HG03097 (cell line): ENCODE data around the gene ZNF366.

Experiments
- ATAC-seq: cut with Tn5 transposase; IDR thresholded peaks from one replicate; pipeline ENCODE4 v1.9.1; 2021; ENCODE audit not compliant: unreplicated experiment, low FRiP score

ZNF366 gene

DNA sequence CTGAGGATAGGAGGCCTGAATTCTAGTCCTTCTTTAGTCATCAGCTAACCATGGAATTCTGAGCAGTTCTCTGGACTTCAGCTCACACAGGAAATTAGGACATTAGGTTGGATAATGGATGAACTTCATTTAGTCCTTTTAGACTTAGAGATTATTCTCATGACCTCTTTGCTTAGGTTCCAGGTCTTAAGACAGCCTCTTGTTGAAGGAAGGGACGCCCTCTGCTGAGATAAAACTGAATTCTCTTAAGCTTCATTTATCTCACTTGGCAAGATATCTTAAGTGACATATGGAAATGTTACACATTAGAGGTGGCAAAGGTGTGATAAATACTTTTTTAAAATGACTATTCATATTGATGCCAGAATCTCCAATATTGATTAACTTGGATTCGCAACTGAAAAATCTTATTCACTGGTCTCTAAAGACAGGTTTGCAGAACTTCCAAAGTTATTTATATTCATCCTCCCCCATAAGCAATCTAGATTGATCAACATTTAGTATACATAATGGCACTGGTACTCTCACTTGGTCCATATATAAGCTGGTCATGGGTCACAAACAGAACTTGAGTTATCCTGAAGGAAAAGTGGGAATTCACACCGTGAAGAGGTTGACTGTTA is 16.9 kb upstream of the ZNF366 start:
- no peak for ATAC-seq

DNA sequence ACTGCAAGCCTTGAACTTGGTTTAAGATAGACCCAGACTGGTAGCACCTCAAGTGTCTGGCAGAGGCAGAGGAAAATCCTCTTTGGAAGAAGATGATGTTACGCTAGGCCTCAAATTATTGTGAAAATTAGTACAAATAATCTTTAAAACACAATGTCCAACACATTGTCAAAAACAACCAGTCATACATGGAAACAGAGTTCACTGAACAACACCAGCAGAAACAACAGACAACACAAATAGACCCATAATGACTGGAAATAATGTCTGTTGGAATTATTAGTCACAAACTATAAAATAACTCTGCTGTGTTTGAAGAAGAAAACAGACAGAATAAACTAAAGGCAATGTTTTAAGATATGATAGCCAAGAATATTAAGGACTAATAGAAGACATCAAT is 15.4 kb upstream of the ZNF366 start:
- ATAC-seq = no peak

DNA sequence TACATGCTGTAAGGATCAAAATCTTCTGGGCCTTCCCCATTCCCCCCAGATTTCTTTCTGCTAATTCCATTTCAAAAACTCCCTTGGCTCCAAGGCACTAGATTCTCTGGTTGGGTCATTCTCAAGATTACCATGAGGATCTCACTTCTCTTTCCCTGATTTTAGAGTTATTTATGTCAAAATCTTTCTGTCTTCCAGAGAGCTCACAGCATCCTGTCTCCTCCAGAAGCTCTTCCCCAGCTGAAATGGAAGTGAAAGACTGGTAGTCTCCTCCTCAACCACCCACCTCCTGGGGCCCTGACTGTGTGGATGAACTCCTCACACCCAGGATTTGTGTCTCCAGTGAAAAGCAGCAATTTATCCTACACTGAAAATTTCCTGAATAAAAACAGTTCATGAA is 11.9 kb upstream of the ZNF366 start:
- ATAC-seq = no peak

GRCh38 chr5:72518001-72518683 is 10.9 kb upstream of the ZNF366 start:
- no peak for ATAC-seq

- no peak for ATAC-seq
These were observed 9.7 kb upstream of the ZNF366 start for GRCh38 chr5:72516916-72517315.

GRCh38 chr5:72515211-72515610 is 8.0 kb upstream of the ZNF366 start:
- ATAC-seq = no peak

GRCh38 chr5:72512593-72512860 is 5.3 kb upstream of the ZNF366 start:
- ATAC-seq = no peak

GRCh38 chr5:72511774-72512592 is 4.8 kb upstream of the ZNF366 start:
- ATAC-seq = no peak

DNA sequence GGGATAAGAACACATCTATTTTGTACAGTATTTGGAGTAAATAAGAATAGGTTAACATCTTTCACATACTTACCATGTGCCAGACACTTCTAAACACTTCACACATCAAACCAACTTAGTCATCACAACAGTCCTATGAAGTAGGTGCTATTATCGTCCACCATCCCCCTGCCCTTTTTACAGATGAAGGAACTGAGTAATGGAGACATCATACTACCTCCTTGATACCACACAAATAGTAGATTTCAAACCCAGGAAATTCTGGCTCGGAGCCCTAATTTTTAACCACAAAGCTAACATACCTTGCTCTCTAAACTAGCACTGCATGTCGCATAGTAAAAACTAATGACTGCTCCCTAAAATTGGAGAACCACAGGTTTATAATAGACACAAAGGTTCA is 4.2 kb upstream of the ZNF366 start:
- ATAC-seq = no peak

DNA sequence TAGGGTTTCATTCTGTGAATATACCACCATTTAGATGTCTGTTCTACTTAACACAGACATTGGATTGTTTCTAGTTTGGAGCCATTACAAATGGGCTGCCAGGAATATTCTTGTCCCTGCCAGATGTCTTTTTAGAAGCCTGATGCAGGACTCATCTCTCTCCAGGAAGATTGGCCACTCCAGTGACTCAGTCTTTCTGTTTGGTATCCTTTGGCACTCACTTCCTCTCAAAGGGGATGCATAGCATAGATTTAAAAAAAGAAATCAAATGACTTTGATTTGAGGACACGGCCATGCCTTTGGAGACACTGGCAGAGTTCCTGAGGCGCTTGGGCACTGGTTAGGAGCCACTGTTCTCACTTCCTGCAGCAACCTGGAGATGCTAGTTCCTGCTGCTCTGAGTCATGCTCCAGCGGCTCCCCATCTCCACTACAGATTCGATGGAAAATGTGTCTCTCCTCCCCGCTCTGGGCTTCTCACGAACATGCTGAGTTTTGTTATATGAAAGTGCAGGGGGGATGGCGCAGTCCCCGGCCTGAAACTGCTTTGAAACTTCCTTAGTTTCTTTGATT is 3.5 kb upstream of the ZNF366 start:
- ATAC-seq = no peak

DNA sequence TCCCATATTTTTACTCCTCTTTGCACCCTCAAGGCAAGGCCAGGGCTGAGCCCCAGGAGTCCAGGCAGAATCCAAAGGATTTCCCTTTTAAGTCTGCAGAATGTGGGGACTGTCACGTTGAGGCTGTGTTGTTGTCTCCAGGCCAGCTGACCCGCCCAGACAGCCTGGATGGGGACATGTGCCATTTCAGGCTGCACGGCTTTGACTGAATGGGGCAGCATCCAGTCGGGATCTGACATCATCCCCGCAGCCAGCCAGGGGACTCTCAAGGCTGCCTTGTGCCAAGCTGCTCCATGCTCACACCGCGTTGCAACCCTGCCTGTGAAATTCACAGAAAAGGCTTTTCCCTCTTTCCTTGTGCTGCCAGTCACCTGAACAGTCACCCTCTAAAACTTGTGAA is 2.2 kb upstream of the ZNF366 start:
- ATAC-seq = no peak

DNA sequence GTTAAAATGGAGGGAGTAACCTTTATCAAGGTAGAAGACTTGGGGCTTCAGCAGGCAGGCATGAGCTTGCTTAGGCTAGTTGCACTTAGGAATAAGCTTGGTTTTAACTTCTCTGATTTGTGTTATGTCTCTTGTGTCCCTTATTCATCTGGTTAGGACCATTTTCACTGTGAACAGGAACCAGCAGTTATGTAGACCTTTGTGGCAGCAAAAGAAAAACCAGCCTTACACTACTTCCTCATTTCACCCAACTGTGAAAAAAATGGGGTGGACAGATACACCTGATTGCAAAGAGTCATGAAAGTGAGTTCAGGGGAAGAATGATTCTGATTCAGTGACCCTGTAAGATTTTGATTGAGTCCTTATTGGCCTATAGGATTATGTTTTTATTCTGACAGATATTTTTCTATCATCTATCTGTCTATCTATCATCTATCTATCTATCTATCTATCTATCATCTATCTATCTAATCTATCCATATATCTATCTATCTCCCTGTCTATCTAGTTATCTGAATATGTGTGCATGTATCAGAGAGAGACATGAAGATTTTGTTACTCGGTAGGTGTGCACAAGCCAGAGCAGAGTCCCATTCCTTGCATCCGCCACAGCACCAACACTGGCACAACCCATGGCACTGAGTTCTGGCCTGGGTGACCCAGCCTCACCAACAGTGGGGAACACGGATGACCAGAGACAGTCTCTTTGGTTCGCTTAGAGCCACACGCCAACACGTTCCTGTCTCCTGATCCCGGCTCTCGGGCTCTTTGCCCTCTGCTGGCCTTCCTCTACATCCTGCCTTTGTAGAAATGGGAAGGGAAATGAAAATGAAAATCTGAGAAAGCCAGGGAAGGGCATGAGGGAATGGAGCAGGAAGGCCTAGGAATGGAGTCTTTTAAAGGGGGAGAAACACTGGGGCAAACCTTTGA is 1.3 kb upstream of the ZNF366 start:
- ATAC-seq = peak; percentile 70

GRCh38 chr5:72507907-72508238 is 663 bp upstream of the ZNF366 start:
- no peak for ATAC-seq

- no peak for ATAC-seq
These were observed 1.1 kb downstream of the ZNF366 start for GRCh38 chr5:72506158-72506549.

- ATAC-seq = no peak
These were observed 1.6 kb downstream of the ZNF366 start for GRCh38 chr5:72505539-72506157.

DNA sequence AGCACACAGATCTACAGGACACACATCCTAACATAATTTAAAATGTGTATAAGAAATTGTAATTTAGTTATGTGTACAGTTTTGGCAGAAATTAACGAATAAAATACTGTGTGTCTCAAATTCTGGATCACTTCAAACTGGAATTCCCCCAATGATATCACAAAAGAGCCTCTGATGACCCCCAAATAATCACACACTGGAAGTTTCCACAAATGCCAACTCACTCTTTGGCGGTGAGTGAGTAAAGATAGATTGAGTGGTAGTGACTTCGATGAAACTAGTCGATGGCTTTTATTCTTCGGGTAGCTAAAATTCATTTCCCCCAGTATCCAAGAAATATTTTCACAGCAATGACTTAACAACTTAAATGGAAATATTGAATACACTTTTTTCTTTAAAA is 2.2 kb downstream of the ZNF366 start:
- ATAC-seq = no peak

GRCh38 chr5:72503888-72504491 is 3.2 kb downstream of the ZNF366 start:
- no peak for ATAC-seq

GRCh38 chr5:72501488-72501887 is 5.7 kb downstream of the ZNF366 start:
- no peak for ATAC-seq

DNA sequence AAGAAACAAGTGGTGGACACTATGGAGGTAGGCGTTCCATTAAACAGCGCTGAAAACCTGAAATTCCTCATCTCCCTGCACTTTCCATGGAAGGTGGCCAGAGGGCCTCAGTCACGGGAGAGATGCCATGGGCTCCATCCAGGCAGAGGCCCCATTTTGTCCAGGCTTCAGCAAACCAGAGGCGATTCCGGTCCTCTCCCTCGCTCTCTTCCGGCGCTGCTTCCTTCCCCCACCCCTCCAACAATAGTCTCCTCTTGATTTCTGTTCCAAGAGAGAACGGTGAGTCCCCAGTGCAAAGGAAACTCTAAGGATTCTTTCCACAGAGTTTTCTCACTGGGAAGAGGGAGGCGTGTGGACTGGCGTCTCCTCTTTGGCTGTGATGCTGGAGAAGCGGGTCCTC is 7.5 kb downstream of the ZNF366 start:
- no peak for ATAC-seq

- no peak for ATAC-seq
These were observed 8.1 kb downstream of the ZNF366 start for GRCh38 chr5:72499090-72499489.
